HG02938 (cell line): ENCODE results near the gene RFXAP.

Experiments
- ATAC-seq: cut with Tn5 transposase; IDR thresholded peaks from one replicate; pipeline ENCODE4 v1.9.1; 2021; ENCODE audit warnings: mild to moderate bottlenecking, moderate library complexity; ENCODE audit not compliant: unreplicated experiment

RFXAP gene

DNA sequence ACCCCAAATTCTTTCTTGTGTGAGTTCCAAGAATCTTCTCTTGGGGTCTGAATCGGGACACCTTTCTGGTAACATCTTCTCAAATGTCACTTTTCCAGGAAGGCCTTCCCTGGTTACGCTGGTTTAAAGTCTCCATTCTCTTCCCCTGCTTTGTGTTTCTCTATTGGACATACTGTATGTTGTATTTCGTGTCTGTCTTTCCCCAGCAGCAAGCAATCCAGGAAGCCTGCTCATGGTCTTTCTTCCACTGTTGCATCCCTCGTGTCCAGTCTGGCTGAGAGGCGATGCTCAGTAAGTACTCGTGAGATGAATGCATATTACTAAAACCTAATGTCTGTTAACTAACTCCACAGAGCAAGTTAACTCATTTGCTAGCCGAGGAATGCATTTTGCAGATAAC, 43.7 kb downstream of the RFXAP start:
- no peak for ATAC-seq

DNA sequence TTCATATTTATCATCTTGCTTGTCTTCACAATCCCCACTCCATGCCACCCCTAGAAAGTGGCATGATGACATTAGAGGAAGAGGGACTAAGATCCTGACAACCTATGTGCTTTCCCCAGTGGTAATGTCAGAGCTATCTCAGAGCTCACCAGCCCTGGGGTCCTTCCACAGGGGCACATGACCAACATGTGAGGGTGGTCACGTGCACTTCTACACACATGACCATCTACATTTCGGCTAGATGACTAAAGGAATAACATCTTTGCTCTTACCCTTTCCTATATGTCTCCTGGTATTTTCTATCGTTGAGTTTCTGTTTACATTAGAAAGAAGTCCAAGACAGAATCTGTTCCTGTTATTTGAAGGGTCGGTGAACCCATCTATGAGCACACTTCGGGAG, 46.2 kb downstream of the RFXAP start:
- ATAC-seq: no peak

DNA sequence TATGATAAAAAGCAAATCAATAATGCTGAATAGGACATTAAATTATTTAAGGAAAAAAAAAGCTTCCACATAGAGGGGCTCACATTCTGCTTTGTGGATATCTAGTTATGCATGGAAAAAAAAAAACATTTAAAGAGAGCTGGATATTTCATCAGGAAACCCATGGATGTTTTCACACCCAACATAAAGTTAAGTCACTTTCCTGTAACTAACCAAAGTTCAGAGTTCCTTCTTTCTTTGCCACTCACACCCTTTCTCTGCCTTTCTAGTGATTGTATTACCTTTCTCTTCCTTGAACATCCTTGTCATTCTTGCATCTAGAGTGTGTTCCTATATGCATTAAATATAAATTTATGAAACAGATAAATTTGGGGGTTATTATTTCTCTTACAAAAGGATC, 47.2 kb downstream of the RFXAP start:
- ATAC-seq: no peak

DNA sequence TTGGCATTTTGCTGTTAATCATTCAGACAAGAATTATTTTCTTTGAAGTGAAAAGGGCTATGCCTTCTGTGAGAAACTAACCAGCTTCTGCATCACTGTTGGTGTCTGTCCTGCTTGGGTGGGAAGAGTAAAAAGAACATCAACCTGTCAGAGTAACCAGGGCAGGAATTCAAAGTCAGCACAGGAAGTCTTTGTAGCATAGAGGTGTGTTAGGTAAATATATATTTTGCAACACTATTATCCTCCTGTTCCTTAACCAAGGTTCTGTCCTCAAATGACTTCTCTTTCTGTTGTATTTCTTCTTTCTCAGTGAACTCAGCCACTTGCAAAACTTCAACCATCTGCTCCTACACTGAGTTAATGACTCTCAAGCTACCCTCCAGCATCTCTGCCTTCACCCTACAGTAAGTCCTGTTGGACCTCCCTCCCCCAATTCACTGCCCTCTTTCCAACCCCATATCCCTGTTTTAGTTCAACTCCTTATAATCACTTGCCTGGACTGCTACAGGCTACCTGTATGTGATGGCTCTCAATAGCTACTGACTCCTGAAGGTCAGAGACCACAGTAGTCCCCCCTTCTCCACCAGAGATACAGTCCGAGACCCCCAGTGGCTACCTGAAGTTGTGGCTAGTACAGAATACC, 51.1 kb downstream of the RFXAP start:
- no peak for ATAC-seq

DNA sequence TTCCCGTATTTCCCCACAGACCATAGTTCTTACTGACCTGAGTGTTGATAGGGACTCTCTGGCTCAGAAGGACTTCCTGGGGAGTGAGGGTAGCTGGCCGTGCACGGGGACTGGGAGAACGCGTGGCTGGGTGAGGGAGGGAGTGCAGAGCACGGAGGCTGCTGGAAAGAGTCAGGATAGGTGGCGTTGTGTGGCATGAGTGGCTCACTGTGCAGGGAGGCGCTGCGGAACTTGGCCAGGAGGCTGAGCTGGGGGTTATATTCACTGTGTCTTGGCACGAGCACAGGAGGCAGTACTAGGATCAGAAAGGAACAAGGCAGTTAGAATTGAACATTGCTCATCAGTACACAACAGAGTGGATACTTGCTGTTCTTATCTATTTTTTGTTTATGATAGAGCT, 53.6 kb downstream of the RFXAP start:
- no peak for ATAC-seq

DNA sequence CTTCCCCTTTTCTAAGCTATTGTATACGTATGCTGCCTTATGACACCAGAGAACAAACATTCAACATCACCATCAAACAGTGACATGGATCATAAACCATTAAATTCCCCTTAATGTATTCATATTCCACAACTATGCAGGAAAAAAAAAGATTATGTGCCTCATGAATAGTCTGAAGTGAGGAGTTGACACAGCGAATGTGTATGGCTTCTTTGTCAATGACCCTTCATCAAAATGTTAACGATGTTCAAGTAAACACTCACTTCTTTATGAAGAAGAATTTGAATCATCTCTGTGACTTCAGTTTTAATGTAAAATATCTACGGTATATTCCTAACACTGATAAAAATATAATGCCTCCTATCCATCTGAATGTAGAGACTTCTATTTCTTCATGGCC, 56.4 kb downstream of the RFXAP start:
- ATAC-seq: no peak

DNA sequence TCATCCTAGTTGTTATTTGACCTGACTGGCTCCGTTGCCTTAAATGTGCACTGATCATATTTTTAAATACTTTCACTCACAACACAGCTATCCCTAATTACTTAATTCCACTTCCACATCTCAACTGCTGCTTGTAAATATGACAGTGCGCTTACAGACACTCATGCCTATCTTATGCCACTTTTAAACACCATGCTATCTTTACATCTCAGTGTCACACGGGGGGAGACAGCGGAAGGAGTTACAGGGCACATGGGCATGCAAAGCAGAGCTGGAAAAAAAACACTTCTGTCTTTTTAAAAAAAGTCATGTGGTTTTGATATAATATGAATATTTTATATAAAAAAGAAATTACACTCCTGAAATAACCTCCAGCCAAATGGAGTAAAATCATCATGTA, 56.9 kb downstream of the RFXAP start:
- ATAC-seq: no peak
